SK-N-SH (cell line): ENCODE results near the gene IDUA.

Source experiments
- ELF1 ChIP-seq: IDR thresholded peaks from 2 replicates; pipeline ENCODE4 v1.4.0; 2012
- EP300 ChIP-seq, 2 experiments: IDR thresholded peaks; 2 replicates each; pipeline versions ENCODE4 v1.4.0 to v1.6.1; 2012; ENCODE audit warnings: borderline replicate concordance in 1 of 2, low read depth in 1 of 2, low read length in 1 of 2
- FOXM1 ChIP-seq: IDR thresholded peaks from 2 replicates; pipeline ENCODE4 v1.4.0; 2012; ENCODE audit warnings: low read depth, mild to moderate bottlenecking
- JUND ChIP-seq: IDR thresholded peaks from 2 replicates; pipeline ENCODE4 v1.4.0; 2012
- TAF1 ChIP-seq: IDR thresholded peaks from 2 replicates; pipeline ENCODE4 v1.6.1; 2012; ENCODE audit warnings: low read depth, mild to moderate bottlenecking, low read length, moderate library complexity, borderline replicate concordance
- TF ChIP-seq, protein P1 (sequence below): fragments of 200-600 bp; sonication (generic); IDR thresholded peaks from 2 replicates; pipeline ENCODE4 v1.6.1; 2017; ENCODE audit warnings: antibody characterized with exemption, mild to moderate bottlenecking, moderate library complexity

DNA sequence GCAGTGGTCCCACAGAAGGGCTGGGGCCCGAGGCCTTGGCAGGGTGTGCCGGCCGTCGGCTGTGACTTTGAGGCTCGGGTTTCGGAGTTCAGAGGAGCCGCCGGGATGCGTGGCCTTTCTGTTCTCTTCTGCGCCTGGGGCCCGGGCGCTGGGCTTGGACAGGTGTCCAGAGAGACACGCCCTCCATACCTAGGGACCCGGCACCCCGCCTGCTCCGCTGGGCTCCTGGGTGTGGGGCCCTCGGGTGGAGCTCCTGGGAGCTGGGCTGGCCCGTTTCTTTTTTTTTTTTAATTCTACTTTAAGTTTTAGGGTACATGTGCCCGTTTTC is 35.9 kb downstream of the IDUA start:
- TF ChIP-seq ELF1 (no peak), FOXM1 (no peak), TAF1 (no peak), JUND (no peak), EP300 (IDR thresholded peaks at IDR 0.05; ENCODE audit: borderline replicate concordance in 1 of 2, low read depth in 1 of 2, low read length in 1 of 2) (no peak)
- TF ChIP-seq, protein P1, sequence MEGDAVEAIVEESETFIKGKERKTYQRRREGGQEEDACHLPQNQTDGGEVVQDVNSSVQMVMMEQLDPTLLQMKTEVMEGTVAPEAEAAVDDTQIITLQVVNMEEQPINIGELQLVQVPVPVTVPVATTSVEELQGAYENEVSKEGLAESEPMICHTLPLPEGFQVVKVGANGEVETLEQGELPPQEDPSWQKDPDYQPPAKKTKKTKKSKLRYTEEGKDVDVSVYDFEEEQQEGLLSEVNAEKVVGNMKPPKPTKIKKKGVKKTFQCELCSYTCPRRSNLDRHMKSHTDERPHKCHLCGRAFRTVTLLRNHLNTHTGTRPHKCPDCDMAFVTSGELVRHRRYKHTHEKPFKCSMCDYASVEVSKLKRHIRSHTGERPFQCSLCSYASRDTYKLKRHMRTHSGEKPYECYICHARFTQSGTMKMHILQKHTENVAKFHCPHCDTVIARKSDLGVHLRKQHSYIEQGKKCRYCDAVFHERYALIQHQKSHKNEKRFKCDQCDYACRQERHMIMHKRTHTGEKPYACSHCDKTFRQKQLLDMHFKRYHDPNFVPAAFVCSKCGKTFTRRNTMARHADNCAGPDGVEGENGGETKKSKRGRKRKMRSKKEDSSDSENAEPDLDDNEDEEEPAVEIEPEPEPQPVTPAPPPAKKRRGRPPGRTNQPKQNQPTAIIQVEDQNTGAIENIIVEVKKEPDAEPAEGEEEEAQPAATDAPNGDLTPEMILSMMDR = no peak
